HG03175 (cell line): ENCODE measurements around the gene PPP6R1.

Source experiments
- ATAC-seq: cut with Tn5 transposase; IDR thresholded peaks from one replicate; pipeline ENCODE4 v1.9.1; 2021; ENCODE audit warnings: mild to moderate bottlenecking, moderate library complexity; ENCODE audit not compliant: unreplicated experiment

The PPP6R1 gene

DNA sequence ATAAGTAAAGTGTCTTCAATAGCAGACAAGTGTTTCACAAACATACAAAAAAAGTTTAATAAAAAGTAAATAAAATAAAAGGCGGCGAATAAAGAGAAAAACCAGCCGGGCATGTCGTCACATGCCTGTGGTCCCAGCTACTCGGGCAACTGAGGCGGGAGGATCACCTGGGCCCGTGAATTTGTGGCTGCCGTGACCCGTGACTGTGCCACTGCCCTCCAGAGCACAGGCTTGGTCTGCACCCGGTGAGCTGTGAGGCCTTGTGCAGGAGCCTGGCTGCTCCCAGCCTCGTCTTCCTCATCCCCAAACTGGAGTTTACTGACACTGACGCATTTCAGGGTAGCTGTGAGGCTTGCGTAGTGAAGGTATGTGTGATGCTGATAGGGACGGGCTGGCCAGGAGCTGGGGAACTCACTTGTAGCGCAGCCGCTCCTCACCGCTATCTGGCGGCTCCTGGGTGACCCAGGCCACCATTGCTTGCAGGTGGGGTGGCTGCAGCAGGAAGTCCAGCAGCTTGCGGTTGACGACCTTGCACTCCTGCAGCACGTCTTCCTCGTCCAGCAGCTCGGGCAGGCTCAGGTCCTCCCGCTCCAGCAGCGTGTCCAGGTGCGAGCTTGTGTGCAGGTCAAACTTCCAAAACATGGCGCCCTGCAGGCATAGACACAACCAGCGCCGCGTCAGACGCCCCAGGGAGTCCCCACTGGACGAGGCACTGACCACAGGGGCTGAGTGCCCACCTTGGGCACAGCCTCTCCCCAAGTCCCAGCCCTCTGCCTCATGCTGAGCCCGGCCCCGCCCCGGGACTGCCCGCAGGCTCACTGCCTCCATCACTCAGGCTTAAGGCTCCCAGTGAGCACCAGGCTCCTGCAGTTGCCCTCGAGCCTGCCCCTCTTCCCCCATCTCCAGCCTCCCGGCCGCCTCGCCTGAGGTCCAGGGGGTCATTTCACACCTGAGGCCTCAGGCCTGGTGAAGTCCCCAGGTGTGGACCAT lies 12.1 kb downstream of the PPP6R1 start:
- ATAC-seq, result no peak

DNA sequence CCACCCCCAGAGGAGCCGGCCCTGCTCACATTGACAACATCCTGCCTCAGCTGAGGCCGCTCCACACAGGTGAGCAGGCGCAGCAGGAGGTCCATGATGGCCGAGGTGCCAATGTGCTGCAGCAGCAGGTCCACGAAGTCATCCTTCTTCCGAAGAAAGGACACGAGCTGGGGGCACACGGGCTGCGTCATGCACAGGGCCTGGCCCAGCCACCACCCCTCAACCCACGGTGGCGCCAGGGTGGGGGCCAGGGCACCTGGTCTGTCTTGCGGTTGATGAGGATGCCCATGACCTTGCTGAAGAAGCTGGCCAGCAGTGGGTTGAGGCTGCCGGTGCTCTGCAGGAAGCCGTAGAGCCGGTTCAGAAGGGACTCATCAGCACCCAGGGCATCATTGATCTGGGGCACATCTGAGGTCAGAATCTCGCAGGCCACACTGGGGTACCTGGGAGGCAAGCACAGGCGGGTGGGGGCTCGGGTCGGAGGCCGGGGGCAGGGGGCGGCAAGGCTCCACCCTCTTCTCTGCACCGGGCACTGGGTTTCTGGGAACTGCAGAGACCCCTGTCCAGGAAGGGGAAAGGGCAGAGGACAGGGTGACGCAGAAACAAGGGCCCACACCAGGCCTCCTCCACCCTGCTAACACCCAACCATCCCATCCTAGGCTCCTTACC lies 13.4 kb downstream of the PPP6R1 start:
- ATAC-seq, result no peak

DNA sequence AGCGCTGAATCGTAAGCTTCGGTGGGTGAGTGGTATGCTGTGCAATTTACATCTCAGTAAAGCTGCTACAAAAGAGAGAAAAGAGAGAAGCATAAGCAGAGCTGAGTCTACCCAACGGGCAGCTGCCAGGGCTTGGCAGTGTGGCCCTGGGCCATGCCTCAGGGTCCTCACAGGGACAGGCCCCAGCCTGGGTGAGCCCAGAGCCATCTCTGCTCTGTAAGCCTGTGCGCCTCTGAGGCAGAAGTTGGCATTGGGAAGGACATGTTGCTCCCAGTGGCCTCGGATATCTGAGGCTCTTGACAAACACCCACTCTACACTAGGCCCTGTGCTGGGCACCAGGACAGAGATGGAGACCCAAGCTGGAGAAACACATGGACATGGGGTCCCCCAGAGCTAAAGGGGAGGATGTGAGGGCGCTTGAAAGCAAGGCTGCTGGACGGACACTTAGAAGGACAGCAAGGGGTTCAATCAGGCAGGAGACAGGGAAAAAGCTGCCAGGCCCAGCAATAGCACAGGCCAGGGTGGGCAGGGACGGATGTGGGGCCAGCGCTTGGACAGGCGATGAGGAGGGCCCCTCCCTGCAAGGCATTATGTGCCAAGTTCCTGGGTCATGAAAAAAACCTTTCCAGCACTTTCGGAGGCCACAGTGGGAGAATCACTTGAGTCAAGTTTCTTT lies 14.7 kb downstream of the PPP6R1 start:
- no peak for ATAC-seq

DNA sequence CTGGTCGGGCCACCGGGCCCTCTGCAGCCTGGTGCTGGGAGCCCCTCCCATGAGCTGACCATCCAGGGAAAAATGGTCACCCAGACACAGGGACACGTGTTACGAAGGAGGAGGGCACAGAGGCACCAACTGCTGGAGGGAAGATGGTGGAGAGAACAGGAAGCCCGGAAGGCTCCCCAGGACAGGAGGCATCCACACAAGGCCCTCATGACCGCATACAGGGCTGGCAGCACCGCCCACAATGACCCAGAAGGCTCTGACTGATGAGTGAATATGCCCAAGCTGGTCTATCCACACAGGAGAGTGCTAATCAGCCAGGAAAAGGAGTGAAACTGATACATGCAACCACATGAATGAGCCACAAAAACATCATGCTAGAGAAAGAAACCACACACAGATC lies 16.3 kb downstream of the PPP6R1 start:
- no peak for ATAC-seq

DNA sequence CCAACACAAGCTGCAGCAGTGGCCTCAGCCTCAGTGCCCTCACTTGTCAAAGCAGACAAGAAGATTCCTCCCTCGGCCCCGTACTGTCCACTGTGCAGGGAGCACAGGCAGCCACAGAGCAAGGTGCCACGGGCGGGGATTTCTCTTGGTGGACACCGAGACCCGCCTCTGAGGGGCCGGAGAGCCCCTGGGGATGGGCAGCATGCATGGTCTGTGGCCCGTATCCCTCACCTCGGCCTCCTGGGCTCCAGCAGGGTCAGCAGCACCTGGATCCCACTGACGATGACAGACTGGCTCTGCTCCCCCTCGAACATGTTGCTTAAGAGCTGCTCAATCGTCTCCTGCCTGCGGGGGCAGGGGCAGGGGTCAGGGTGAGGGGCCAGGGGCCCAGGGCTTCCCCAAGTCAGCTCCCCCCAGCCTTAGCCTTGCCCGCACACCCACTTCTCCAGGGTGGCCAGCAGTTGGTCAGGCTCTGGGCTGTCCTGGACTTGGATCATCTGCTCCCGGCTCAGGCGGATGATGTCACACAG lies 16.8 kb downstream of the PPP6R1 start:
- ATAC-seq, result no peak

DNA sequence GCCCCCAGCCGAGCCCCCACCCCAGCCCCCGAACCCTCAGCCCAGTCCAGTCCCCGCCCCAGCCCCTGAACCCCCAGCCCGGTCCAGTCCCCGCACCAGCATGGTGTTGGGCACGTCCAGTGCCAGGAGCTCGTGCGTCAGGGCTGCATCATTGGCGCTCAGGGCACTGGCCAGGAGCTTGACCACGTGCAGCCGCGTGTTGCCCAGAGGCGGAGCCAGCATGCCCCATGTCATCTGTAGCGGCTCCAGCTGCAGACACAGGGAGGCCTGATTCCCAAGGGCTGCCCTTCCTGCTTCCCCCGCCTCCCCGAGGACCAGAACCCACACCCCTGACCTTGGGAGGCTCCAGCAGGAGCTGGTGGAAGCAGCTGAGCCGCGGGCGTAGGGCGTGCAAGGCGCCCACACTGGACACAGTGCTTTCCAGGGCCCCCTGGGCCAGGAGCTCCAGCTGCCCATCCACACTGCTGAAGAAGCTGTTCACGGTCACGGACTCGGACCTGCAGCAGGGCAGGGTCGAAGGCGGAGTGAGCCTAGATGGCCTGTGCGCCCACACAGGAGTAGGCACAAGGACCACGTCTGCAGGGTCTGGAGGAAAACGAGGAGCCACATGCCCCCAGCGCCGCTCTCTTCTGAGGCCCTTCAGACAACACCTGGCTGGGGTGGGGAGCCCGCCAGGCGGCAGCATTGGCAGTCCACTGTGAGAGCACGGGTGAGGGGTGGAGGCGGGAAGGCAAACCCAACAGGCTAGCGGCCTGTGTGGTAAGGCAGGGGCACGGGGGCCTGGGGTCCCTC lies 17.5 kb downstream of the PPP6R1 start:
- ATAC-seq, result no peak

DNA sequence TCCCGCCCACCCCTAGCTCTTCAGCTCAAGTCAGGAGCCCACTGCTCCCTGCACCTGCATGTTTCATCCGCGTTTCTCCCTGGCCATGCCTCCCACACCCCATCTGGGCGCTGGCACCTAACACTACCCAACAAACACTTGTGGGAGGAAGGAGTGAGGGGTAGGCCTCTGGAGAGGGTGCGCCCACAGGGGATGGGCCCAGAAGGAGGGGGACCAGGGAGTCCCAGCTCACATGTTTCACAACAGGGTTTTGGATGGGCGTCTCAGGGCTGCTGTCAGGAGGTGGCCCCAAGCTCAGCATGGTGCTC lies 18.1 kb downstream of the PPP6R1 start:
- no peak for ATAC-seq

DNA sequence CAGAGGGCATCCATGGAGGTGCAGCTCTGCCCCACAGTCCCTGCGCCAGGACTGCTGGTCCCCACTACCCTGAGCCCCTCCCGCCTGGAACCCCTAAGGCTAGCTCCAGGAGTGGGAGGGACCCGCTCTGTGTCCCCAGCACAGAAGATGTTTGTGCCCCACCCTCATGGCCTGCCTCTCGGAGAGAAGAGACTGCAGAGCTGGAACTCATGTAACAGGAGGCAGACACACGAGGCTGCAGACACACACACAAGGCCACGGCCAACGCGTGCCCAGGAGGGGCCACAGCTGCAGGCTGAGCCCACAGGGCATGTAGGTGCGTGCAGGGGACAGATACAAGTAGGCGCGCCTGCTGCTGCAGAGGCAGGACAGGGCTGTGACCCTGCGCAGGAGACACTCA lies 19.8 kb downstream of the PPP6R1 start:
- ATAC-seq, result no peak

DNA sequence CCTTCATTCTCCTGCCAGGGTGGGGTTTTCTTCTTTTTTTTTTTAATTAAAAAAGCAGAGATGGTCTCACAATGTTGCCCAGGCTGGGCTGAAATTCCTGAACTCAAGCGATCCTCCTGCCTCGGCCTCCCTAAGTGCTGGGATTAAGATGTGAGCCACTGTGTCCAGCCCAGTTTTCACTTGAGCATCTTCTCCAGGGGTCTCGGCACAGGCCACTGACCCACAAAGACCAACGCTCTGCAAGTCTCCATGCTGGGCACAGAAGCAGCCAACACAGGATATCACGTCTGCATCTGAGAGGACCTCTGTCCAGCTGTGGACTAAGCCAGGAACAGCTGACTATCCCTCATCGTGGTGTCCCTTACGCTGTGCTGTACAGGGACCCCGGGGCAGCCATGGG lies 20.8 kb downstream of the PPP6R1 start:
- no peak for ATAC-seq

DNA sequence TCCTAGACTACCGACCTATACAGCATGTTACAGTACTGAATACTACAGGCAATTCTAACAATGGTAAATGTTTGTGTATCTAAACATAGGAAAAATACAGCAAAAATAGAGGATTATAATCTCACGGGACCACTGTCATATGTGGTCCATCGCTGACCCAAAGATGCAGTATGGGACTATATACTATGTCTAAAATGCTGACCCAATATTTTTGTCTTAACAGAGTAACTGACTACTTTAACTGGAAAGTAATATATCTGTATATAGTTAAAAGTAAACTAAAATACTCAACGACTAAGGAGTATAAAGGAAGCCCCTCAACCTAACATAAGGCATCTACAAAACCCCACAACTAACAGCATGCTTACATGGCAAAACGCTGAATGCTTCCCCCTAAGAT lies 25.8 kb downstream of the PPP6R1 start:
- ATAC-seq, result no peak

DNA sequence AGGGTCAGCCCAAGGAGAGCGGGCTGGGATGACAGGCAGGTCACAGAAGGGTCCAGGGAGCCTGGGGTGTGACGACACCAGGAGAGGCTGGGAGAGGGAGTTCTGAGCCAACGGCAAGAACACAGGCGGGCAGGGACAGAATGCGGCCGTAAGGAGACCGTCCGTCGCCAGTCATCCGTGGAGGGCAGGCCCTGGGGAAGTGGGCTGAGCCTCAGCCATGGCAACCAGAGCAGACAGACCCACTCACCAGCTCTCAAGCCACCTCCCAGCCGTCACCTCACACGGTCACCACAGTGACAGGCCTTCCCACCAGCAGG lies 26.6 kb downstream of the PPP6R1 start:
- no peak for ATAC-seq

DNA sequence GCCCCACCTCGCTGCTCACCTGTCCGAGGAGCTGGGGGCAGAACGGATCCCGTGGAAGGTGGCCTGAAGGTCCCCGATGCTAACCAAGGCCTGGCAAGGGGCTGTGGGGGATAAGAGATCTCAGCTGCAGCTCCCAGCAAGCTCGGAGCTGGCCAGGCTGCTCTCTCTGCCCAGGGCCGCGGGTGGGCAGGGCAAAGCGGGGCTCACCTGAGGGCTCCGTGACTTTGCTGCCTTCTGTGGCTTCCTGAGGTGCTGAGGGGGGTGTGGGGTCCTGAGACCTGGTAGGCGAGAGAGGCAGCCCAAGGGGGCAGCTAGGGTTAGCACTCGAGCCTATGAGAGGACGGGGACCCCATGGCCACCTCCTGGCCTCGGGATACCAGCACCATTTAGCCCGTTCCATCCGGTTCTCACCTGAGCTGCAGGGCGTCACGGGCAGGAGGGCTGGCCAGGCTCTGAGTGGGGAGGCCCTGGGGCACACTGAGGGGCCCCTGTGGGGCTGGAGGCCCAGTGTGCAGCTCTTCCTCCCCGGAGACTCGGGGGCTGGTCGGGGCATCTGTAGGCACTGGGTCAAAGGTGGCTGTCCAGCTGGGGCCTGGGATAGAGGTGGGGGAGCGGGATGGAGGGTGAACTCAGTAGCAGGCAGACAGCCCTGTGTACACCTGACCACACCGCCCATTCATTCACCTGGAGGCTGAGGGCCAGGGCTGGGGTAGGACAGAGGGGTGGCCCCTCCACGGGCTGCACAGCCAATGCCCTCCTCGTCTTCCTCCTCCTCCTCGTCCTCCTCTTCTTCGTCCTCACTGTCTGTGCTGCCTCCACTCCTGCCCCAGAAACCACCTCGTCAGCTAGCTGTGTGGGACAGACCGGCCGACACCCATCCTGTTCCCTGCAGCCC lies 27.2 kb downstream of the PPP6R1 start:
- no peak for ATAC-seq

DNA sequence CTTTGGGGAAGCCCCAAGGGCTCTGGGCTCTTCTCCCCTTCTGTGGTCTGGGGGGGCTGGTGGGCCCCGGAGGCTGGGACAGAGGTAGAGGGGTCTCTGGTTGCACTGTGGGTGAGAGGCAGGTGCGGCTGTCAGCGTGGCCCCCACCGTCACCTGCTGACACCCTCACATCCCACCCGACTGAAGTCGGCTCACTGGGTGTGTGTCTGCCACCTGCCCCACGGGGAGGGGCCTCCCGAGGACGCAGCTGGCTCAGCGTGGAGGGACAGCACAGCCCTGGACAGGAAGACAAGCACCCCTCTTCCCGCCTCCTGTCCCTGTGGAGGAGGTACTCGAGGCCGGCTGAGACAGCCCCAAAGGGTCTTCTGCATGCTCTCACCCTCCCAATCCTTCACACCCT lies 28.0 kb downstream of the PPP6R1 start:
- no peak for ATAC-seq

DNA sequence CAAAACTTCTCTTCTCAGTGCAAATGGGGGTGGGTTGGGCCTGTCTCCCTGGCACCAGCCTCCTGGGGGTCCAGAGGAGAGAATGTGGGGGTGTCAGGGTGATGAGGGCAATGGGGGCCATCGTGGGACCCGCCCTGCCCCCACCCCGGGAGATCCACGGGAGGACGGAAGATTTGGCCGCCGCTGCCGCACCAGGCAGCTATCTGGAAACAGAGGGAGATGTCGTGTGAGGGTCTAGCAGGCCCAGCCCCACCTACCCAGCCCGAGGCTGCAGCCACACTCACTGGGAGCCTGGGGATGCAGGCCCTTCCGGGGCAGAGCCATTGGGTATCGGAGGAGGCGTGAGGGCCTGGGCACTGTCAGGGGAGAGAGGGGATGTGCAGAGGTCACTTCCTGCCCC lies 28.5 kb downstream of the PPP6R1 start:
- no peak for ATAC-seq

DNA sequence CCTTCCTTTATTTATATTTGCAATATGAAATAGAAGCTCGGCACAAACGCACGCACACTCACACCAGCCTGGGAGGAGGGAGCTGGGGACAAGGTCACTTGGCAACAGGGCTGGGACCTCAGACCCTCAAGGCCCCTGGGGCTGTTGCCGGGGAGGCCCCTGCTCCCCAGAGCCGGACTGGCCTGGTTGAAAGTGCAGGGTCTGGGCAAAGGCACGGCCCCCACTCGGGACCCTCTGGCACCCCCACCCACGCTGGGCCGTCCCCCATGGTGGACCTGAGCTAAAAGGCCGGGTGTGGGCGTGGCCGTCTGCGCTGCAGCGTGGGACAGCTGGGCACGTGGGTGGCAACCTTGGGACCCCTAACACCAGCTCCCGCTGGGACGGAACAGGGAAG lies 29.0 kb downstream of the PPP6R1 start:
- no peak for ATAC-seq

DNA sequence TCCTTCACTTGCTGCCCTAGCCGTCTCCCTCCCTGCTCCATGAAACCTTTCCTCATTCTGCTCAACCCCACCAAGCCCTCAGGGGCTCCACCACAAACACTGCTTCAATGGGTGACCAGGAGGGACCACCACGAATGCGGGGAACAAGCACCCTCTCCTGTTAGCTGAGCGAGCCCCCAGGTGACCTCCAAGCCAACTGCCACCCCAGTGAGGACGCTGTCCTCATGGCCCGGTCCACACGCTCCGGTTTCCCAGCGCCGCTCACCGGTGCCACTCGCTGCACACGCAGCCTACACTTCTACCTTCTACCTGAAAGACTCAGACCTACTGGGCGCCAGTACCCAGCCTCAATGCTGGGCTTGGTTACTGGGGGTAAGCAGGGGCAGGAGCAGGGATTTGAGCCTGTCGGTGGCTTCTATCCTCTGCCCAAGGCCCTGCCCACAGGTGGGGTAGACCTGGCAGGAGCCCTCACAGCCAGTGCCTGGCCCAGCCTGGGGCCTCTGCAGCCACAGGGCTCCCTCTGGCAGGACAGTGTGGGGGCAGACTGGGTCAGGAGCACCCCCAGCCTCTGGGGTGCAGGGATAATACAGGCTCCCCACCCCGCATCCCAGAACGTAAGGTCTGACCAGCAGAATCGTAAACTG lies 29.6 kb downstream of the PPP6R1 start:
- ATAC-seq, result no peak

DNA sequence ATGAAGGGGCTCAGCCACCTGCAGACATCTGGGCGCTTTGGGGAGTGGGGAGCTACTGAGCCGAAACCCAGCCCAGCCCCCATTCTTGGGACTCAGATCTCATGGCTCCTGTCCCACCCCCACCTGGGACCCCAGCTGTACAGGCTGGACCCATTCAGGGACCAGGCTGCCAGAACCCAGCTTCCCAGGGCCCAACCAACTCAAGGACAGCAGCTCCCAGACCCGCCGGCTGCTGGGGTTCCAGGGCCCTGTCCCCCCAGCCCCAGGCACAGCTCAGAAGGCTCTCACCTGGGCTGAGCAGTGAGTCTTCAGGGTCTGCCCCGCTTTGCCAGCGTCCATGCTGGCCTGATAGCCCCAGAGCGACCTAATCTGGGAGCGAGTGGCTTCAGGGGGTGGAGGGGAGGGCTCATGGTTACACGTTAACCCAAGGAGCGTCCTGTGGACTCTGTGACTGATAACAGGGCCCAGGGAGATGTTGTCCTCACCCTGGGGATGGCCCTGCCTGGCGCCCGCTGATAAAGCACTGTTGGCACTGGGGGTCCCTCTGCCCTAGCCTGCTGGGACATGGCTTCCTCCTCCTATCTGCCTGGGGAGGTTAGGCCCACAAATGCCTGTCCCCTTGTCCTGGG lies 30.3 kb downstream of the PPP6R1 start, which contains the start of gene TMEM86B:
Gene TMEM86B, minus strand, starts transcription at position 361 of the 629 bp plus-strand sequence. Its CDS starts 22 bp downstream, at position 339.
- no peak for ATAC-seq

DNA sequence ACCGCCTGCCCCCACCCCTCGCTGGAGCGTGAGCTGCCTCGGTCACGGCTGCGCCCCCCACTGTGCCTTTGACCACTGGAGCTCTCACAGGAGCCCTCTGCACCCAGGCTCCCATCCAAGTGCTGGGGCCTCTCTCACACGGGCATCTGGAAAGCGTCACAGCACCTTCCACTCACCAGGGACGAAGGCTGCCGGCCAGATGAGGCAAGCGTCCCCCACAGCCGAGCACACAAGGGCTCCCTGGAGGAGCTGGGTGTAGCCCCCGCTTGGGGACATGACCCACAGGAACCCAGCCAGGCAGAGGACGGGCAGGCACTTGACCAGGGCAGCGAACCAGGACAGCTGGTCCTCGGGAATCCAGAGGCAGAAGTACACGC lies 30.8 kb downstream of the PPP6R1 start:
- no peak for ATAC-seq
